B cell (primary cell): ENCODE results near the gene ARHGDIB. TPM values are rescaled to one million over a fixed set of nuclear protein-coding genes. Genes with fewer than 3 reads are reported as not detected.

Experiments
- ATAC-seq: fragments of 200-7000 bp; cut with Tn5 transposase; one replicate; pipeline ENCODE4 v1.10.0; 2021; ENCODE audit warnings: low read depth, mild to moderate bottlenecking, moderate number of reproducible peaks, moderate library complexity
- CTCF ChIA-PET: fragments of 350-600 bp; sonication (Branson Sonifier 250); formaldehyde crosslinking; loops from one replicate; lab custom pipeline; 2021; ENCODE audit warnings: antibody characterized with exemption, inconsistent platforms; lab: Charles Lee
- POLR2A ChIA-PET: fragments of 350-600 bp; sonication (Branson Sonifier 250); formaldehyde crosslinking; loops from one replicate; lab custom pipeline; 2021; ENCODE audit warnings: antibody characterized with exemption; lab: Charles Lee
- DNase-seq: peaks from one replicate; pipeline ENCODE4 v3.0.0; 2013
- H2AFZ ChIP-seq: 2 replicates; pipeline ENCODE4 v1.6.1; 2012; ENCODE audit warnings: mild to moderate bottlenecking, low read depth, low read length; ENCODE audit not compliant: insufficient read depth, poor library complexity, severe bottlenecking
- H3K27ac ChIP-seq, 2 donors: 1 replicate in 1 of 2; 2 replicates in 1 of 2; pipeline ENCODE4 v1.5.1; 2012 to 2013; ENCODE audit warnings: low read length in 2 of 2, mild to moderate bottlenecking in 2 of 2, moderate library complexity in 1 of 2
- H3K27me3 ChIP-seq, 4 experiments: fragments of 200-600 bp in 1 of 4; sonication (generic) in 1 of 4; replicated peaks in 1 of 4; 1 replicate in 2 of 4; 2 replicates in 2 of 4; pipeline versions ENCODE4 v1.6.1 to v1.7.0; 2013 to 2016; ENCODE audit warnings: low read length in 3 of 4, mild to moderate bottlenecking in 2 of 4, mixed read lengths in 1 of 4, moderate library complexity in 1 of 4; ENCODE audit not compliant: insufficient read depth in 4 of 4, control insufficient read depth in 3 of 4; ENCODE audit errors: control extremely low read depth in 1 of 4
- H3K36me3 ChIP-seq, 2 experiments: replicated peaks in 1 of 2; 1 replicate in 1 of 2; 2 replicates in 1 of 2; pipeline versions ENCODE4 v1.6.1 to v1.7.1; 2013; ENCODE audit warnings: low read length in 1 of 2; ENCODE audit not compliant: insufficient read depth in 2 of 2, control insufficient read depth in 1 of 2; ENCODE audit errors: control extremely low read depth in 1 of 2, extremely low read depth in 1 of 2
- H3K4me1 ChIP-seq, 2 donors: fragments of 200-600 bp in 1 of 2; sonication (generic) in 1 of 2; 1 replicate in 1 of 2; 2 replicates in 1 of 2; pipeline versions ENCODE4 v1.5.1 to v1.6.1; 2013 to 2017; ENCODE audit warnings: low read length in 2 of 2; ENCODE audit not compliant: control insufficient read depth in 2 of 2, insufficient read depth in 2 of 2
- H3K4me2 ChIP-seq: replicated peaks from 2 replicates; pipeline ENCODE3; 2012; ENCODE audit warnings: mild to moderate bottlenecking, low read depth, low read length; ENCODE audit not compliant: poor library complexity, severe bottlenecking
- H3K4me3 ChIP-seq, 5 experiments: fragments of 200-600 bp in 1 of 5; sonication (generic) in 1 of 5; 1 replicate in 3 of 5; 2 replicates in 2 of 5; pipeline versions ENCODE4 v1.5.1 to v1.7.0; 2011 to 2016; ENCODE audit warnings: low read length in 4 of 5, mild to moderate bottlenecking in 4 of 5, low read depth in 2 of 5, control low read depth in 1 of 5, moderate library complexity in 1 of 5; ENCODE audit not compliant: insufficient read depth in 1 of 5; ENCODE audit errors: control extremely low read depth in 1 of 5, extremely low read depth in 1 of 5
- H3K79me2 ChIP-seq: fragments of 200-600 bp; sonication (generic); one replicate; pipeline ENCODE4 v1.6.0; 2016; ENCODE audit warnings: low read length; ENCODE audit not compliant: control insufficient read depth, insufficient read depth
- H3K9ac ChIP-seq: fragments of 200-600 bp; sonication (generic); 2 replicates; pipeline ENCODE4 v1.6.1; 2017; ENCODE audit warnings: mild to moderate bottlenecking, low read length, moderate library complexity
- H3K9me3 ChIP-seq, 3 donors: one replicate each; pipeline versions ENCODE4 v1.6.1 to v1.7.1; 2013; ENCODE audit warnings: low read length in 2 of 3; ENCODE audit not compliant: control insufficient read depth in 2 of 3, insufficient read depth in 1 of 3; ENCODE audit errors: control extremely low read depth in 1 of 3
- H4K20me1 ChIP-seq: 2 replicates; pipeline ENCODE4 v1.6.0; 2012; ENCODE audit warnings: mild to moderate bottlenecking, low read length; ENCODE audit not compliant: insufficient read depth, control insufficient read depth, poor library complexity, severe bottlenecking
- H3K27ac Mint-ChIP-seq: one replicate; pipeline ENCODE4 v1.8.0; 2021; ENCODE audit warnings: mixed read lengths
- H3K27me3 Mint-ChIP-seq: one replicate; pipeline ENCODE4 v1.8.0; 2021; ENCODE audit warnings: mixed read lengths
- H3K4me1 Mint-ChIP-seq: one replicate; pipeline ENCODE4 v1.8.0; 2021; ENCODE audit warnings: mixed read lengths
- H3K4me3 Mint-ChIP-seq: one replicate; pipeline ENCODE4 v1.8.0; 2021; ENCODE audit warnings: mixed read lengths
- H3K9me3 Mint-ChIP-seq: one replicate; pipeline ENCODE4 v1.8.0; 2022; ENCODE audit warnings: mixed read lengths; ENCODE audit not compliant: insufficient read depth
- EZH2 ChIP-seq: IDR thresholded peaks from 2 replicates; pipeline ENCODE4 v1.6.1; 2012; ENCODE audit warnings: borderline replicate concordance, low read depth, mild to moderate bottlenecking, moderate library complexity, low read length; ENCODE audit not compliant: insufficient read depth, poor library complexity, severe bottlenecking
- WGBS: methylation state at CpG from one replicate; pipeline ENCODE4 v1.1.5; 2013; ENCODE audit warnings: missing lambda C conversion rate; ENCODE audit not compliant: insufficient coverage; 5-methylcytosine and 5-hydroxymethylcytosine counted together
- intact Hi-C: fragments of 100-400 bp; cut with micrococcal nuclease; formaldehyde crosslinking; loops from one replicate; pipeline ENCODE4 v1.10.0; 2022
- polyA plus RNA-seq: library from polyadenylated mRNA; depleted of rRNA; stranded (reverse); fragments of >200 nt; gene quantifications from 2 replicates; pipeline ENCODE4 v1.2.3, GENCODE V29; 2012
- total RNA-seq, 2 donors: library from RNA; stranded (reverse); fragments of 120-200 nt in 1 of 2; gene quantifications; 1 replicate in 1 of 2; 2 replicates in 1 of 2; pipeline versions ENCODE4 v1.2.3 to v1.2.4, GENCODE V29; 2013 to 2022
- TF ChIP-seq, protein P1 (sequence below): fragments of 200-600 bp; IDR thresholded peaks from one replicate; pipeline ENCODE4 v1.8.0; 2022; ENCODE audit warnings: antibody characterized with exemption, mild to moderate bottlenecking

Gene ARHGDIB
- total and polyA plus RNA-seq, 2 donors (not counting 1 experiment from before 2014, with no cell fraction given), result 514 to 826 TPM

DNA sequence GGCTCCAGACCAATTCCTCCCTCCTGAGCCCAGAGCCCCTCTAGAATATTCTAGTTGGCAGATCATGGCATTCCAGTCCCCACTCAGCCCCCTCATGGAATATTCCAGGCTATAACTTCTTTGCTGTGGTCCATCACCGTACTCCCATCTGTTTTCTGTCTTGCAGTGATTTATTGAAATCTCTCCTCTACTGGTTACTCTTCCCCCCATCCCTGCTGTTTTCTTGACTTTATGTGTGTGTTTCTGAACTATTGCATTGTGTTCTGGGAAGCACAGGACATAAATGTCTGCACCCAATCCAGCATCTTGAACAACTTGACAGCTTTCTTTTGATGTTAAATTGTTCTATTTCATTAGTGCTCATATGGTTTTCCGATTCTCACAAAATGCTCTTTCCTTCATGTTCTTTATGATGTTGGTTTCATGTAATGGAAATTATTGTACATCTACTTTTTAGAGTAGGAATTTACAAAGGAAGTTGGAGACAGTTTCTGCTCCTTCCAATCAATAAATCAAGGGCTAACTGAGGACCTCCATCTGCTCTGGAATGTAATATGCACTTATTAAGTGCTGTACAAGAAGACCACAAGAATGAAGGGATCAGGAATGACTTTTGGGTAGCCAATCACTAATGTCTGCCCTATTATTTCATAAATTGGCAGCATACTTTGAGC lies 37.8 kb upstream of the ARHGDIB start:
- ChIA-PET POLR2A (no interaction called here), CTCF (interaction anchor here (0.8 to 2.3 kb wide), 3 partner anchors 9 to 223 kb away, joined by 3 to 13 read pairs (median 3); no protein-coding TSS in a partner anchor)
- DNase-seq, result no peak

GRCh38 chr12:14997998-14998397 lies 36.6 kb upstream of the ARHGDIB start:
- H3K27ac Mint-ChIP-seq, result no peak overlapping the region

More for the DNA sequence above, 37.8 kb upstream of the ARHGDIB start:
- Histone ChIP-seq H2AFZ (no peak overlapping the region), H3K4me3 (no peak overlapping the region), H3K27me3 (peaks cover 0 to 17% (median 4%) of the 10 kb centered on the region in 4 experiments), H3K79me2 (peaks cover 13% of the 10 kb centered on the region), H3K27ac (no peak overlapping the region), H3K9me3 (no peaks in the 10 kb centered on the region), H3K4me1 (peaks cover 16% of the 10 kb centered on the region in 2 donors), H3K9ac (no peak overlapping the region), H3K4me2 (no peak overlapping the region), H4K20me1 (no peaks in the 10 kb centered on the region), H3K36me3 (no peaks in the 10 kb centered on the region)
- Mint-ChIP-seq H3K27ac (no peak overlapping the region), H3K27me3 (peaks cover 11% of the 10 kb centered on the region), H3K4me3 (no peak overlapping the region), H3K4me1 (peaks cover 16% of the 10 kb centered on the region), H3K9me3 (no peaks in the 10 kb centered on the region)
- no peak for ATAC-seq
- TF ChIP-seq, protein P1, sequence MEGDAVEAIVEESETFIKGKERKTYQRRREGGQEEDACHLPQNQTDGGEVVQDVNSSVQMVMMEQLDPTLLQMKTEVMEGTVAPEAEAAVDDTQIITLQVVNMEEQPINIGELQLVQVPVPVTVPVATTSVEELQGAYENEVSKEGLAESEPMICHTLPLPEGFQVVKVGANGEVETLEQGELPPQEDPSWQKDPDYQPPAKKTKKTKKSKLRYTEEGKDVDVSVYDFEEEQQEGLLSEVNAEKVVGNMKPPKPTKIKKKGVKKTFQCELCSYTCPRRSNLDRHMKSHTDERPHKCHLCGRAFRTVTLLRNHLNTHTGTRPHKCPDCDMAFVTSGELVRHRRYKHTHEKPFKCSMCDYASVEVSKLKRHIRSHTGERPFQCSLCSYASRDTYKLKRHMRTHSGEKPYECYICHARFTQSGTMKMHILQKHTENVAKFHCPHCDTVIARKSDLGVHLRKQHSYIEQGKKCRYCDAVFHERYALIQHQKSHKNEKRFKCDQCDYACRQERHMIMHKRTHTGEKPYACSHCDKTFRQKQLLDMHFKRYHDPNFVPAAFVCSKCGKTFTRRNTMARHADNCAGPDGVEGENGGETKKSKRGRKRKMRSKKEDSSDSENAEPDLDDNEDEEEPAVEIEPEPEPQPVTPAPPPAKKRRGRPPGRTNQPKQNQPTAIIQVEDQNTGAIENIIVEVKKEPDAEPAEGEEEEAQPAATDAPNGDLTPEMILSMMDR, result no peak
- no peak for TF ChIP-seq EZH2
- intact Hi-C loops, result loop anchor here (5.0 to 10.0 kb wide), 3 partner anchors 218 to 367 kb away; no protein-coding TSS in a partner anchor
- WGBS, result no CpG with 5 or more reads among the region's 2 CpGs

More at GRCh38 chr12:14997998-14998397, 36.6 kb upstream of the ARHGDIB start:
- Histone ChIP-seq H3K79me2 (peaks cover 14% of the 10 kb centered on the region), H3K27ac (no peak overlapping the region), H3K4me2 (no peak overlapping the region), H3K27me3 (peaks cover 0 to 9% (median 4%) of the 10 kb centered on the region in 4 experiments), H3K4me3 (no peak overlapping the region), H3K9me3 (no peaks in the 10 kb centered on the region), H3K9ac (no peak overlapping the region), H4K20me1 (no peaks in the 10 kb centered on the region), H3K36me3 (no peaks in the 10 kb centered on the region), H2AFZ (no peak overlapping the region), H3K4me1 (peaks cover 27% of the 10 kb centered on the region in 2 donors)
- no peak for ATAC-seq
- Mint-ChIP-seq H3K27me3 (peaks cover 11% of the 10 kb centered on the region), H3K4me1 (peaks cover 27% of the 10 kb centered on the region), H3K4me3 (no peak overlapping the region), H3K9me3 (no peaks in the 10 kb centered on the region)
- ChIA-PET CTCF (interaction anchor here (1.1 to 4.6 kb wide), 2 partner anchors 146 to 224 kb away, joined by 3 to 28 read pairs; no protein-coding TSS in a partner anchor), POLR2A (no interaction called here)
- DNase-seq, result no peak
- intact Hi-C loops, result loop anchor here (5.0 to 10.0 kb wide), 3 partner anchors 219 to 366 kb away; no protein-coding TSS in a partner anchor
- WGBS, result no CpG with 5 or more reads among the region's 3 CpGs
- TF ChIP-seq, protein P1, result no peak
- no peak for TF ChIP-seq EZH2
